ENCODE data around the gene C1orf159. TPM values are rescaled to one million over a fixed set of nuclear protein-coding genes. Genes with fewer than 3 reads are reported as not detected.

C1orf159 gene
- total and polyA plus RNA-seq, 2 experiments from 2014 or later: 11.4 to 13.1 TPM

GRCh38 chr1:1160281-1160930 is 44.5 kb upstream of the C1orf159 start:
- H3K4me1 ChIP-seq (ENCODE audit: insufficient read depth): peaks cover 6% of the 10 kb centered on the region
- in situ Hi-C loops (cut with MboI): no loop called here
- no peak overlapping the region for H3K27ac ChIP-seq
- H2AFZ ChIP-seq: no peak overlapping the region
- 74 to 77% methylated on average over 19 to 21 of the region's 23 CpGs for WGBS, 2 experiments (ENCODE audit: low coverage in 1 of 2, low lambda C conversion rate in 2 of 2, missing lambda C conversion rate in 2 of 2)
- H3K79me2 ChIP-seq (ENCODE audit: insufficient read depth): no peaks in the 10 kb centered on the region
- TF ChIP-seq EZH2phosphoT487 (IDR thresholded peaks at IDR 0.05; ENCODE audit: insufficient read depth, low read depth) (no peak), EZH2 (IDR thresholded peaks at IDR 0.05; ENCODE audit: insufficient read depth, poor library complexity, severe bottlenecking) (no peak)
- no peaks in the 10 kb centered on the region for H3K9me3 ChIP-seq (ENCODE audit: low read depth)
- H3K4me2 ChIP-seq (ENCODE audit: unreplicated experiment): no peak overlapping the region
- H3F3A ChIP-seq (ENCODE audit: insufficient read depth): no peaks in the 10 kb centered on the region
- no peaks in the 10 kb centered on the region for H3K36me3 ChIP-seq (ENCODE audit: low read depth)
- no peaks in the 10 kb centered on the region for H3K9me2 ChIP-seq (ENCODE audit: insufficient read depth)
- peaks cover 15% of the 10 kb centered on the region; the same call in 1 of the 2 replicates for H3K27me3 ChIP-seq (replicated peaks; ENCODE audit: insufficient read depth)
- no peaks in the 10 kb centered on the region for H4K20me1 ChIP-seq (ENCODE audit: insufficient read depth)
- H3K9ac ChIP-seq: no peak overlapping the region
- no peak for DNase-seq
- H3K4me3 ChIP-seq: no peak overlapping the region

GRCh38 chr1:1157914-1158710 is 42.2 kb upstream of the C1orf159 start:
- Histone ChIP-seq H3F3A (ENCODE audit: insufficient read depth) (0 out of 2 replicates have a peak, but pooled peaks cover 6% of the 10 kb centered on the region), H3K36me3 (ENCODE audit: low read depth) (no peaks in the 10 kb centered on the region), H3K79me2 (ENCODE audit: insufficient read depth) (no peaks in the 10 kb centered on the region), H3K9me3 (ENCODE audit: low read depth) (no peaks in the 10 kb centered on the region), H3K9me2 (ENCODE audit: insufficient read depth) (no peaks in the 10 kb centered on the region), H3K27ac (peak overlapping the region; percentile 31), H3K4me3 (peak overlapping the region; percentile 71), H3K27me3 (replicated peaks; ENCODE audit: insufficient read depth) (no peaks in the 10 kb centered on the region), H2AFZ (peak overlapping the region; percentile 81), H3K9ac (peak overlapping the region; percentile 89), H4K20me1 (ENCODE audit: insufficient read depth) (no peaks in the 10 kb centered on the region), H3K4me2 (ENCODE audit: unreplicated experiment) (peak overlapping the region; percentile 83), H3K4me1 (ENCODE audit: insufficient read depth) (peaks cover 6% of the 10 kb centered on the region)
- 22% methylated on average over 24 to 39 of the region's 46 CpGs for WGBS, 2 experiments (ENCODE audit: low coverage in 1 of 2, low lambda C conversion rate in 2 of 2, missing lambda C conversion rate in 2 of 2)
- no peak for TF ChIP-seq EZH2phosphoT487 (IDR thresholded peaks at IDR 0.05; ENCODE audit: insufficient read depth, low read depth)
- no peak for TF ChIP-seq EZH2 (IDR thresholded peaks at IDR 0.05; ENCODE audit: insufficient read depth, poor library complexity, severe bottlenecking)
- in situ Hi-C loops (cut with MboI): no loop called here
- peak; percentile 63 for DNase-seq

- H3K9ac ChIP-seq: peak overlapping the region; percentile 89
- H3K9me2 ChIP-seq (ENCODE audit: insufficient read depth): no peaks in the 10 kb centered on the region
- H3K4me2 ChIP-seq (ENCODE audit: unreplicated experiment): peak overlapping the region; percentile 83
- H3K4me1 ChIP-seq (ENCODE audit: insufficient read depth): peaks cover 6% of the 10 kb centered on the region
- no peak for TF ChIP-seq EZH2phosphoT487 (IDR thresholded peaks at IDR 0.05; ENCODE audit: insufficient read depth, low read depth)
- TF ChIP-seq EZH2 (IDR thresholded peaks at IDR 0.05; ENCODE audit: insufficient read depth, poor library complexity, severe bottlenecking): no peak
- H3K36me3 ChIP-seq (ENCODE audit: low read depth): no peaks in the 10 kb centered on the region
- peak overlapping the region; percentile 71 for H3K4me3 ChIP-seq
- peaks cover 12% of the 10 kb centered on the region for H3F3A ChIP-seq (ENCODE audit: insufficient read depth)
- peak overlapping the region; percentile 81 for H2AFZ ChIP-seq
- no peaks in the 10 kb centered on the region for H3K27me3 ChIP-seq (replicated peaks; ENCODE audit: insufficient read depth)
- no peaks in the 10 kb centered on the region for H3K9me3 ChIP-seq (ENCODE audit: low read depth)
- no peaks in the 10 kb centered on the region for H4K20me1 ChIP-seq (ENCODE audit: insufficient read depth)
- H3K79me2 ChIP-seq (ENCODE audit: insufficient read depth): no peaks in the 10 kb centered on the region
- peak overlapping the region; percentile 31 for H3K27ac ChIP-seq
- DNase-seq: peak; percentile 90
- in situ Hi-C loops (cut with MboI): no loop called here
- 0 to 2% methylated on average over 14 to 27 of the region's 29 CpGs for WGBS, 2 experiments (ENCODE audit: low coverage in 1 of 2, low lambda C conversion rate in 2 of 2, missing lambda C conversion rate in 2 of 2)
Measured at GRCh38 chr1:1157426-1157913, 41.6 kb upstream of the C1orf159 start.

- DNase-seq: no peak
- Histone ChIP-seq H3K27ac (no peak overlapping the region), H3K9me2 (ENCODE audit: insufficient read depth) (no peaks in the 10 kb centered on the region), H4K20me1 (ENCODE audit: insufficient read depth) (no peaks in the 10 kb centered on the region), H3K27me3 (replicated peaks; ENCODE audit: insufficient read depth) (no peaks in the 10 kb centered on the region), H3K4me3 (no peak overlapping the region), H2AFZ (no peak overlapping the region), H3F3A (ENCODE audit: insufficient read depth) (peaks cover 17% of the 10 kb centered on the region), H3K9me3 (ENCODE audit: low read depth) (no peaks in the 10 kb centered on the region), H3K4me1 (ENCODE audit: insufficient read depth) (peaks cover 6% of the 10 kb centered on the region), H3K4me2 (ENCODE audit: unreplicated experiment) (no peak overlapping the region), H3K36me3 (ENCODE audit: low read depth) (no peaks in the 10 kb centered on the region), H3K79me2 (ENCODE audit: insufficient read depth) (no peaks in the 10 kb centered on the region), H3K9ac (no peak overlapping the region)
- no peak for TF ChIP-seq EZH2phosphoT487 (IDR thresholded peaks at IDR 0.05; ENCODE audit: insufficient read depth, low read depth)
- no peak for TF ChIP-seq EZH2 (IDR thresholded peaks at IDR 0.05; ENCODE audit: insufficient read depth, poor library complexity, severe bottlenecking)
- in situ Hi-C loops (cut with MboI): no loop called here
- WGBS, 2 experiments (ENCODE audit: low coverage in 1 of 2, low lambda C conversion rate in 2 of 2, missing lambda C conversion rate in 2 of 2): 32 to 47% methylated on average over 3 to 5 of the region's 9 CpGs
Measured at GRCh38 chr1:1157033-1157365, 41.1 kb upstream of the C1orf159 start.
